SU-DHL-6 (cell line): Measurements from ENCODE around the gene UNC13C.

Source experiments
- EZH2phosphoT487 ChIP-seq: fragments of 200-600 bp; sonication (generic), shearing (Covaris generic); conservative IDR thresholded peaks from 2 replicates; pipeline ENCODE4 v1.6.1; 2018; ENCODE audit warnings: mild to moderate bottlenecking, antibody characterized with exemption, low read length, moderate library complexity, mixed read lengths
- TF ChIP-seq, protein P1 (sequence below): fragments of 200-600 bp; sonication (generic); IDR thresholded peaks from one replicate; pipeline ENCODE4 v1.5.1; 2017; ENCODE audit warnings: antibody characterized with exemption, mild to moderate bottlenecking, low read length, moderate library complexity; ENCODE audit not compliant: insufficient read depth, poor library complexity, severe bottlenecking

DNA sequence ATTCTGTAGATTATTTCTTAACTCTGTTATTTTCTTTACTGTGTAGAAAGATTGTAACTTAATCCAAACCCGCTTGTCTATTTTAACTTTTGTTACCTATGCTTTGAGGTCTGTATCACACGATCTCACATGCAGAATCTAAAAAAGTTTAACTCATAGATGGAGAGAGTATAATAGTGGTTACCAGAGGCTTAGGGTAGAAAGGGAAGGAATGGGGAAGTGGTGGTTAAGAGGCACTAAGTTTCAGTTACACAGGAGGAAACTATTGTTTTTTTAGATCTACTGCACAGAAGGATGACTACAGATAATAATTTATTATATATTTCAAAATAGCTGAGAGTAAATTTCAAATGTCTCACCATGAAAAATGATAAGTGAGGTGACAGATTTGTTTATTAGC, 703.3 kb downstream of the UNC13C start:
- TF ChIP-seq, protein P1, sequence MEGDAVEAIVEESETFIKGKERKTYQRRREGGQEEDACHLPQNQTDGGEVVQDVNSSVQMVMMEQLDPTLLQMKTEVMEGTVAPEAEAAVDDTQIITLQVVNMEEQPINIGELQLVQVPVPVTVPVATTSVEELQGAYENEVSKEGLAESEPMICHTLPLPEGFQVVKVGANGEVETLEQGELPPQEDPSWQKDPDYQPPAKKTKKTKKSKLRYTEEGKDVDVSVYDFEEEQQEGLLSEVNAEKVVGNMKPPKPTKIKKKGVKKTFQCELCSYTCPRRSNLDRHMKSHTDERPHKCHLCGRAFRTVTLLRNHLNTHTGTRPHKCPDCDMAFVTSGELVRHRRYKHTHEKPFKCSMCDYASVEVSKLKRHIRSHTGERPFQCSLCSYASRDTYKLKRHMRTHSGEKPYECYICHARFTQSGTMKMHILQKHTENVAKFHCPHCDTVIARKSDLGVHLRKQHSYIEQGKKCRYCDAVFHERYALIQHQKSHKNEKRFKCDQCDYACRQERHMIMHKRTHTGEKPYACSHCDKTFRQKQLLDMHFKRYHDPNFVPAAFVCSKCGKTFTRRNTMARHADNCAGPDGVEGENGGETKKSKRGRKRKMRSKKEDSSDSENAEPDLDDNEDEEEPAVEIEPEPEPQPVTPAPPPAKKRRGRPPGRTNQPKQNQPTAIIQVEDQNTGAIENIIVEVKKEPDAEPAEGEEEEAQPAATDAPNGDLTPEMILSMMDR: no peak
- TF ChIP-seq EZH2phosphoT487: no peak
